GM21381 (cell line): ENCODE measurements around the gene IPPK.

ENCODE experiments used
- ATAC-seq: cut with Tn5 transposase; IDR thresholded peaks from one replicate; pipeline ENCODE4 v1.9.1; 2021; ENCODE audit warnings: mild to moderate bottlenecking, moderate library complexity; ENCODE audit not compliant: unreplicated experiment

Gene IPPK

GRCh38 chr9:92669890-92670708, at the start of gene IPPK:
Gene IPPK (minus strand): TSS chr9:92670131. CDS start chr9:92669988, 143 bp downstream.
- ATAC-seq, result peak; percentile 93

- no peak for ATAC-seq
Observed at GRCh38 chr9:92719028-92719647, 49.2 kb upstream of the IPPK start.

GRCh38 chr9:92718086-92719001, 48.4 kb upstream of the IPPK start:
- no peak for ATAC-seq

- ATAC-seq, result no peak
Observed at GRCh38 chr9:92717201-92718085, 47.5 kb upstream of the IPPK start.

GRCh38 chr9:92716557-92716956, 46.6 kb upstream of the IPPK start:
- ATAC-seq, result no peak

GRCh38 chr9:92715488-92716231, 45.7 kb upstream of the IPPK start:
- no peak for ATAC-seq

- no peak for ATAC-seq
Observed at GRCh38 chr9:92714787-92715487, 45.0 kb upstream of the IPPK start.

GRCh38 chr9:92714016-92714415, 44.1 kb upstream of the IPPK start:
- ATAC-seq, result no peak

- ATAC-seq, result no peak
Observed at GRCh38 chr9:92713528-92713927, 43.6 kb upstream of the IPPK start.

- no peak for ATAC-seq
Observed at GRCh38 chr9:92712767-92713166, 42.8 kb upstream of the IPPK start.

GRCh38 chr9:92711844-92712243, 41.9 kb upstream of the IPPK start:
- no peak for ATAC-seq

GRCh38 chr9:92711146-92711545, 41.2 kb upstream of the IPPK start:
- ATAC-seq, result no peak

GRCh38 chr9:92710368-92710767, 40.4 kb upstream of the IPPK start:
- ATAC-seq, result no peak

- ATAC-seq, result no peak
Observed at GRCh38 chr9:92709954-92710353, 40.0 kb upstream of the IPPK start.

- no peak for ATAC-seq
Observed at GRCh38 chr9:92709240-92709639, 39.3 kb upstream of the IPPK start.

GRCh38 chr9:92707530-92707929, 37.6 kb upstream of the IPPK start:
- no peak for ATAC-seq

- no peak for ATAC-seq
Observed at GRCh38 chr9:92706218-92706940, 36.4 kb upstream of the IPPK start.

GRCh38 chr9:92704528-92704927, 34.6 kb upstream of the IPPK start:
- no peak for ATAC-seq
